Mammary epithelial cell (primary cell): ENCODE data around the gene SLC2A4.

Source experiments
- CTCF ChIP-seq, 2 donors: IDR thresholded peaks in 1 of 2; conservative IDR thresholded peaks in 1 of 2; 2 replicates each; pipeline ENCODE4 v1.5.1; 2011 to 2012; ENCODE audit warnings: inconsistent platforms in 2 of 2, low read length in 2 of 2, mild to moderate bottlenecking in 2 of 2, control low read depth in 1 of 2, low read depth in 1 of 2; ENCODE audit not compliant: insufficient read depth in 1 of 2; ENCODE audit errors: extremely low read depth in 1 of 2
- EZH2 ChIP-seq: IDR thresholded peaks from 2 replicates; pipeline ENCODE4 v1.6.1; 2012; ENCODE audit warnings: low read length, inconsistent platforms, borderline replicate concordance

DNA sequence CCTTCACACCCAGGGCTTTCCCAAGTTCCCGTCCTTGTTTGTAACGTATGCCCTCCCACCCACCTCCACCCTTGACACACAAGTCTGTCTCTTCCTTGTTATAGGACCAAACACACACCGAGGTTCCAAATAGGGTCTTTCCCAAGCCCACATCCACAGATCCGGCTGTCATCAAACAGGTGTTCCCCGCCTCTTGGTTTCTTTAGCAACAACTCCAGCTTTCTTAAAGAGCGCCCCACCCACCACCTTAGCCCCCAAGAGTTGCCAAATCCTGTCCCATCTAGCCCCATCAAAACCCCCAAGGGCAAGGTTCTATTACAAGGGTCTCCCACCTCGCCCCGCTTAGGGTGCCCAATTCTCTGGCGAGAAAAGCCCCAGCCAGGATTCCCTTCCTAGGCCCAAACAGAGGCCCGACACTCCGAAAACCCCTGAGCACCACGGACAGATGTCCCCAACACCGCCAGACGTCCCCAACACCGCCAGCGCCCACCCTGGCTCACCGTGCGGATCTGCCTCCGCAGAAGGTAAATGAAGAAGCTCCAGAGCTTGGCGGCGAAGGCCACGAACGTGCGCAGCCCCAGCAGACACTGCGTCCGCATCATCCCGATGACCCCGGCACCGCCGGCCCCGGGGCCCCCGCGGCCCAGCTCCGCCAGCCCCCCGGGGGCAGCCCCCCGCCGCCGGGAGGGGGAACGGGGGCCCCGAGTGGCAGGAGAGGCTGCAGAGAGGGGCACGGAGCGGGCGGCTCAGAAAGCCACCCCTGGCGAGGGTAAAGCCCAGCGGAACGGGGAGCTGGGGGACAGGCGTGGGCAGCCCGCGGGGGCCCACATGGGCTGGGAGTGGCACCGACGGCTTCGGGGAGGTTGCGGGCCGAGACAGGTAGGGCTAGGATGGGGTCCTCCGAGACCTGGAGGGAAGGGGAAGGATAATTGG, 30.6 kb upstream of the SLC2A4 start:
- no peak for TF ChIP-seq CTCF (conservative IDR thresholded peaks at IDR 0.05 in 1 of 2, IDR thresholded peaks at IDR 0.05 in 1 of 2; ENCODE audit: extremely low read depth in 1 of 2, insufficient read depth in 1 of 2, low read depth in 1 of 2, low read length in 2 of 2)
- no peak for TF ChIP-seq EZH2
